Esophagus muscularis mucosa (tissue), 4 donors: ENCODE results near the gene INTS11. TPM values are rescaled to one million over a fixed set of nuclear protein-coding genes. Genes with fewer than 3 reads are reported as not detected.

Source experiments
- DNase-seq: peaks from one replicate; pipeline ENCODE4 v3.0.0-alpha.2; 2017; ENCODE audit errors: extremely low spot score
- H3K27ac ChIP-seq, 4 donors: fragments of 200-600 bp; sonication (generic); replicated peaks in 1 of 4; 1 replicate in 3 of 4; 2 replicates in 1 of 4; pipeline ENCODE4 v1.5.1; 2016 to 2019; ENCODE audit warnings: mild to moderate bottlenecking in 1 of 4
- H3K27me3 ChIP-seq, 4 donors: fragments of 200-600 bp; sonication (generic); one replicate each; pipeline versions ENCODE4 v1.5.1 to v1.6.0; 2016 to 2019
- H3K36me3 ChIP-seq, 4 donors: fragments of 200-600 bp; sonication (generic); one replicate each; pipeline ENCODE4 v1.5.1; 2016 to 2019
- H3K4me1 ChIP-seq, 4 donors: fragments of 200-600 bp; sonication (generic); one replicate each; pipeline ENCODE4 v1.5.1; 2016 to 2019
- H3K4me3 ChIP-seq, 4 donors: fragments of 200-600 bp; sonication (generic); 1 replicate in 2 of 4; 2 replicates in 2 of 4; pipeline ENCODE4 v1.5.1; 2016 to 2019; ENCODE audit warnings: mild to moderate bottlenecking in 4 of 4, moderate library complexity in 1 of 4
- H3K9me3 ChIP-seq, 4 donors: fragments of 200-600 bp; sonication (generic); 1 replicate in 3 of 4; 2 replicates in 1 of 4; pipeline ENCODE4 v1.5.1; 2016 to 2019
- EP300 ChIP-seq: sonication (generic); formaldehyde crosslinking; IDR thresholded peaks from one replicate; pipeline ENCODE4 v1.6.1; 2017; ENCODE audit warnings: antibody characterized with exemption
- POLR2A ChIP-seq: fragments of 450-650 bp; IDR thresholded peaks from one replicate; pipeline ENCODE4 v1.6.1; 2017; ENCODE audit warnings: antibody characterized with exemption, moderate library complexity, mild to moderate bottlenecking, low read depth
- POLR2AphosphoS5 ChIP-seq, 2 donors: sonication (generic); formaldehyde crosslinking; IDR thresholded peaks; one replicate each; pipeline ENCODE4 v1.6.1; 2017; ENCODE audit warnings: antibody characterized with exemption in 2 of 2
- WGBS: methylation state at CpG from one replicate; pipeline ENCODE4 v1.1.5; 2018; 5-methylcytosine and 5-hydroxymethylcytosine counted together
- intact Hi-C: fragments of 100-400 bp; cut with DNase I; formaldehyde crosslinking; loops from one replicate; pipeline ENCODE4 v1.15.1; 2023
- total RNA-seq, 4 donors: library from RNA; depleted of rRNA; stranded (reverse); fragments of >200 nt; gene quantifications; one replicate each; pipeline versions ENCODE4 v1.1.0 to v1.2.1, GENCODE V29; 2016
- TF ChIP-seq, protein P1 (sequence below), 3 experiments: fragments of 200-600 bp in 2 of 3; fragments of 450-650 bp in 1 of 3; sonication (generic) in 2 of 3; IDR thresholded peaks; one replicate each; pipeline ENCODE4 v1.5.1; 2017 to 2019; ENCODE audit warnings: antibody characterized with exemption in 3 of 3, mild to moderate bottlenecking in 2 of 3, moderate library complexity in 1 of 3

Gene INTS11
- total RNA-seq, 4 donors from 2014 or later: 75.9 to 121 (median 87.8) TPM

DNA sequence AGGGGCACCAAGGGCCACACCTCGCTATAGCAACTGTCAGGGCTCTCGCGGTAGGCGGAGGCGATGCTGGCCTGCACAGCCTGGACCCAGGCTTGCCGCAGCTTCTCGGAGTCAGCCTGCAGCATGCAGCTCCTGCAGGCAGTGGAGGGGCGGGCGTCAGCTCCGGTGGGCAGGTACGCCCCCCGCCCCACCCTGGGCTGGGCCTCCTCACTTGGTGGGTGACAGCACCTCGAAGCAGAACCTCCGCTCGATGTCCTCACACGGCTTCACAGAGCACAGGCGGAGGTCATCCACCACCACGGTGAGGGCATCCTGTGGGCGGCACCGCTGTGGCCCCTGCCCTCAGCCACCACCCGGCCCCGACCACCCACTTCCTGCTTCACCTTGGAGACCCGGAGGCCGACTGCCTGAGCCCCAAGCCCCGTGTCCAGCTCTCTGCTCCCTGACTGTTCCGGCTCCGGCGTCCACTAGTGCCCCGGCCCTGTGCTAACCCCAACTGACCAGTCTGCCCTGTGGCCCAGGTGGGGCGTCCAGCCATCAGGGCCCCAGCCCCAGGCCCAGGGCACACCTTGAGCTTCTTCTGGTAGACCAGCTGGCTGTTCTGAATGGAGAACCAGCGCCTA lies 26.5 kb downstream of the INTS11 start:
- WGBS: 80% methylated on average over 1 of the region's 31 CpGs
- Histone ChIP-seq H3K4me1 (peaks cover 0 to 11% (median under 1%) of the 10 kb centered on the region in 4 donors), H3K27me3 (no peaks in the 10 kb centered on the region), H3K36me3 (peaks cover 4 to 72% (median 57%) of the 10 kb centered on the region in 4 donors), H3K27ac (no peak overlapping the region), H3K4me3 (no peak overlapping the region), H3K9me3 (no peaks in the 10 kb centered on the region)
- DNase-seq: no peak
- no peak for TF ChIP-seq POLR2AphosphoS5 (IDR thresholded peaks at IDR 0.05)
- TF ChIP-seq POLR2A: no peak
- no peak for TF ChIP-seq EP300
- TF ChIP-seq, protein P1, sequence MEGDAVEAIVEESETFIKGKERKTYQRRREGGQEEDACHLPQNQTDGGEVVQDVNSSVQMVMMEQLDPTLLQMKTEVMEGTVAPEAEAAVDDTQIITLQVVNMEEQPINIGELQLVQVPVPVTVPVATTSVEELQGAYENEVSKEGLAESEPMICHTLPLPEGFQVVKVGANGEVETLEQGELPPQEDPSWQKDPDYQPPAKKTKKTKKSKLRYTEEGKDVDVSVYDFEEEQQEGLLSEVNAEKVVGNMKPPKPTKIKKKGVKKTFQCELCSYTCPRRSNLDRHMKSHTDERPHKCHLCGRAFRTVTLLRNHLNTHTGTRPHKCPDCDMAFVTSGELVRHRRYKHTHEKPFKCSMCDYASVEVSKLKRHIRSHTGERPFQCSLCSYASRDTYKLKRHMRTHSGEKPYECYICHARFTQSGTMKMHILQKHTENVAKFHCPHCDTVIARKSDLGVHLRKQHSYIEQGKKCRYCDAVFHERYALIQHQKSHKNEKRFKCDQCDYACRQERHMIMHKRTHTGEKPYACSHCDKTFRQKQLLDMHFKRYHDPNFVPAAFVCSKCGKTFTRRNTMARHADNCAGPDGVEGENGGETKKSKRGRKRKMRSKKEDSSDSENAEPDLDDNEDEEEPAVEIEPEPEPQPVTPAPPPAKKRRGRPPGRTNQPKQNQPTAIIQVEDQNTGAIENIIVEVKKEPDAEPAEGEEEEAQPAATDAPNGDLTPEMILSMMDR (IDR thresholded peaks at IDR 0.05): no peak
- intact Hi-C loops: no loop called here

DNA sequence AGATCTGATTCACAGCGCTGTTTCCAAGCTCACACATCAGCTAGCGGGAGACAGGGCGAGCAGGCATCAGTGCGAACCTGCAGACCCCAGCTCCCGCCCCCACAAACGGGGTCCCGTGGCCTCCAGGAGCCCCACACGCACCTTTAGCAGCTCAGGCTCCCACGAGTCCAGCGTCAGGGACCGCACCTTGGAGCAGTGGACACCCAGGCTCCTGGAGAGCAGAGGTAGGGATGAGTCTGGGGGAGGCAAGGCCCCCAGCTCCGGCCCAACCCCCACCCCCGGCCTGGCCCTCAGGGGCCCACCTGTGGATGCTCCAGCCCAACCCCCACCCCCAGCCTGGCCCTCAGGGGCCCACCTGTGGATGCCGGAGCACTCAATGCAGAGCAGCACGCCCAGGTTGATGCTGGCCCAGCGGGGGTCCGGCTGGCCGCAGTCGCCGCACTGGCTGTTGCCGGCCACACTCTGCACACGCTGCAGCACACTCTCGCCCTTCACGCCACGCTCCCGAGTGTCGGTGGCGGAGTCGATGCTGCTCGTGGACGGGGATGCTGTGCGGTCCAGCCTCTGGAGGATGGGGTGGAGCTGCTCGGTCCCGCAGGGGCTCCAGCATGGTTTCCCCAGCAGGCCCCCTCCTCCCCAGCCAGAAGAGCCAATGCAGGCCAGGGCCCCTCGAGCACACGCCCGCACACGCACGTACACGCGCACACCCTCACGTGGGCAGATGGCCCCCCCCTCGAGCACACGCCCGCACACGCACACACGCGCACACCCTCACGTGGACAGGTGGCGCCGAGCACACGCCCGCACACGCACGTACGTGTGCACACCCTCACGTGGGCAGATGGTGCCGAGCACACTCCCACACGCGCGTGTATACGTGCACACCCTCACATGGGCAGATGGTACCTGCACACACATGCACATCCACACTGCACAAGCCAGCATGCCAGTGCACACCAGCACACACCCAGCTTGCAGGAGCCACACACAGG lies 28.1 kb downstream of the INTS11 start:
- TF ChIP-seq EP300 (no peak), POLR2AphosphoS5 (IDR thresholded peaks at IDR 0.05) (no peak), POLR2A (no peak)
- TF ChIP-seq, protein P1 (IDR thresholded peaks at IDR 0.05): no peak
- no peak overlapping the region for H3K4me3 ChIP-seq
- no peaks in the 10 kb centered on the region for H3K9me3 ChIP-seq
- 91% methylated on average over 35 of the region's 62 CpGs for WGBS
- H3K36me3 ChIP-seq: peaks cover 4 to 70% (median 56%) of the 10 kb centered on the region in 4 donors
- H3K27ac ChIP-seq: no peak overlapping the region
- H3K27me3 ChIP-seq: no peaks in the 10 kb centered on the region
- intact Hi-C loops: no loop called here
- peaks cover 0 to 17% (median 8%) of the 10 kb centered on the region in 4 donors for H3K4me1 ChIP-seq
- no peak for DNase-seq

DNA sequence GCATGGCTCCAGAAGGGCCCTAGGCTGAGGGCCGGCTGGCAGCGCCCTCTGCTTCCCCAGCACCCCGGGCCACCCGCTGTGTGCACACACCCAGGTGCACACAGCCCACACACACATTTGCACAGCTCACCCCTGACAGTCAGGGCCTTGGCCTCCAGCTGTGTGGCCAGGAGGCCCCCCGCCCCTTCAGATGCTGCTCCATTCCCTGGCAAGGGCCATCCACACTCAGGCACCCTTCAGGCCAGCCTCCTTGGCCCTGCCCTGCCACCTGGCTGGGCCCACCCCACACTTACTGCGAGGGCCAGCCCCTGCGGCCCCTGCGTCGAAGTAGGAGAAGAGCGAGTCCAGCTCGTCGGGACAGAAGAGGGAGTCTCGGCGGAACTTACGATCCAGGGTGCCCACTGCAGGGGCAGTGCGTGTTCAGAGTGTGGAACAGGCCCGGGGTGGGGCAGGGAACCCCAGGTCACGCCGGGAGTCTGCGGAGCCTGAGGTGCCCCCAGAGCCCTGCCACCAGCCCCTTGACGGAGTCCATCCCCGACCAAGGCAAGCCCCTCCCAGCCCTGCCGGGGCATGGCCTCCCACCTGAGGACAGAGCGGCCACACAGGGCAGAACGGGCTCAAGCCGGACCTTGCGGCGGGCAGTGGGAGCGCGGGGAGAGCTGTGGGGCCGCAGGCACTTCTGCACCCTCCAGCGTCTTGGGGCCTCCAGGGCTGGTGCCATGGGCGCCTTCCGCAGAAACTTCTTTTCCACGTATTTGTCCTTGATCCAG lies 29.1 kb downstream of the INTS11 start:
- H3K9me3 ChIP-seq: no peaks in the 10 kb centered on the region
- intact Hi-C loops: no loop called here
- peaks cover 4 to 70% (median 54%) of the 10 kb centered on the region in 4 donors for H3K36me3 ChIP-seq
- peaks cover 0 to 27% (median 14%) of the 10 kb centered on the region in 4 donors for H3K4me1 ChIP-seq
- no peak overlapping the region for H3K4me3 ChIP-seq
- no peak overlapping the region for H3K27ac ChIP-seq
- TF ChIP-seq EP300 (no peak), POLR2A (no peak), POLR2AphosphoS5 (IDR thresholded peaks at IDR 0.05) (no peak)
- TF ChIP-seq, protein P1 (IDR thresholded peaks at IDR 0.05): no peak
- H3K27me3 ChIP-seq: no peaks in the 10 kb centered on the region
- 95% methylated on average over 33 of the region's 35 CpGs for WGBS
- no peak for DNase-seq

DNA sequence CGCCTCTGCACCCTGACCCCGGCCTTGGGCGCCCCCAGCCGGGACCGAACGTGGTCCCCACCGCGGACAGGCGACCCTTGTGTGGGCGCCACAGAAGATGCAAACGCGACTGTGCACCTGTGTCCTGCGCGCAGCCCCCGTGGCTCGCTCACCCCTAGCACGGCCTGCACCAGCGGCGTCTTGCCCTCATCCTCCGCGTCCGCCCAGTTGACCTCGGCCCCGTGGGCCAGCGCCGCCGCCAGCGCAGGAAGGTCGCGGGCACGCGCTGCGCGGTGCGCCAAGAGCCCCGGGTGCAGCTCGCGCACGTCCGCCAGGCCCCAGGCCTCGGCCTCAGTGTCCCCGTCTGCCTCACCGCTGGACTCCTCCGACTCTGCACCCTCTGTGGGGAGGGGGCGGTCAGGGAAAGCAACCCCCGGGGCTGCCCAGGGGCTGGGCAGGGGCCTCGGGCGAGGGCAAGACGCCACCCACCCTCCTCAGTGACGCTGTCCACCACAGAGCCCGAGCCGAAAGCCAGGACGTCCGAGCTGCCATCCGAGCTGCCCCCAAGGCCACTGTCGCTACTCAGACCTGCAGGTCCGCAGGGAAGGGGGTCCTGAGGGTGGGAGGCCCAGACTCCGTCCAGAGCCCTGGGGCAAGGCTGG lies 30.1 kb downstream of the INTS11 start:
- no peaks in the 10 kb centered on the region for H3K9me3 ChIP-seq
- DNase-seq: no peak
- TF ChIP-seq POLR2A: no peak
- no peak for TF ChIP-seq EP300
- TF ChIP-seq POLR2AphosphoS5 (IDR thresholded peaks at IDR 0.05): no peak
- TF ChIP-seq, protein P1 (IDR thresholded peaks at IDR 0.05): no peak
- H3K27me3 ChIP-seq: no peaks in the 10 kb centered on the region
- 83% methylated on average over 16 of the region's 58 CpGs for WGBS
- H3K4me1 ChIP-seq: peaks cover 0 to 28% (median 14%) of the 10 kb centered on the region in 4 donors
- intact Hi-C loops: loop anchor here (5.0 kb wide), 1 partner anchor 262 kb away; no protein-coding TSS in a partner anchor
- no peak overlapping the region for H3K27ac ChIP-seq
- H3K4me3 ChIP-seq: no peak overlapping the region
- peaks cover 4 to 62% (median 49%) of the 10 kb centered on the region in 4 donors for H3K36me3 ChIP-seq
